WERI-Rb-1 (cell line): ENCODE data around the gene GAB2.
"Not testable (repeated sequence)": the region's sequence is repeated elsewhere in the genome, so short reads cannot be mapped to it uniquely, and the experiment has no call there.

Experiments used
- DNase-seq: peaks from one replicate; pipeline ENCODE4 v3.0.0-alpha.2; 2020
- H3K27ac ChIP-seq: fragments of 250-450 bp; sonication (Bioruptor Pico); 2 replicates; pipeline ENCODE4 v1.5.1; 2020; ENCODE audit warnings: mild to moderate bottlenecking, moderate library complexity
- H3K27me3 ChIP-seq: fragments of 250-450 bp; sonication (Bioruptor Pico); 2 replicates; pipeline ENCODE4 v1.5.1; 2021; ENCODE audit warnings: mild to moderate bottlenecking, low read depth, moderate library complexity; ENCODE audit not compliant: insufficient read depth, severe bottlenecking
- H3K36me3 ChIP-seq: fragments of 250-450 bp; sonication (Bioruptor Pico); 2 replicates; pipeline ENCODE4 v1.5.1; 2020; ENCODE audit warnings: mild to moderate bottlenecking, moderate library complexity
- H3K4me3 ChIP-seq: 2 replicates; pipeline ENCODE4 v1.5.1; 2011; ENCODE audit warnings: low read depth, mild to moderate bottlenecking, control low read depth, low read length
- H3K9me3 ChIP-seq: fragments of 250-450 bp; sonication (Bioruptor Pico); 2 replicates; pipeline ENCODE4 v1.5.1; 2021; ENCODE audit warnings: mild to moderate bottlenecking, moderate library complexity; ENCODE audit not compliant: severe bottlenecking
- TF ChIP-seq, protein P1 (sequence below): IDR thresholded peaks from 2 replicates; pipeline ENCODE4 v1.5.1; 2011; ENCODE audit warnings: low read depth, mild to moderate bottlenecking, control low read depth, inconsistent platforms, low read length

The GAB2 gene

GRCh38 chr11:78417175-78417887 lies at the start of gene GAB2:
Gene GAB2 (minus strand): TSS chr11:78417820. CDS start chr11:78417720, 100 bp downstream.
- peak within 1 kb of the TSS; percentile 74 for H3K4me3 ChIP-seq
- H3K9me3 ChIP-seq, result no peaks in the 10 kb centered on the region
- peak; percentile 25 for DNase-seq
- TF ChIP-seq, protein P1, sequence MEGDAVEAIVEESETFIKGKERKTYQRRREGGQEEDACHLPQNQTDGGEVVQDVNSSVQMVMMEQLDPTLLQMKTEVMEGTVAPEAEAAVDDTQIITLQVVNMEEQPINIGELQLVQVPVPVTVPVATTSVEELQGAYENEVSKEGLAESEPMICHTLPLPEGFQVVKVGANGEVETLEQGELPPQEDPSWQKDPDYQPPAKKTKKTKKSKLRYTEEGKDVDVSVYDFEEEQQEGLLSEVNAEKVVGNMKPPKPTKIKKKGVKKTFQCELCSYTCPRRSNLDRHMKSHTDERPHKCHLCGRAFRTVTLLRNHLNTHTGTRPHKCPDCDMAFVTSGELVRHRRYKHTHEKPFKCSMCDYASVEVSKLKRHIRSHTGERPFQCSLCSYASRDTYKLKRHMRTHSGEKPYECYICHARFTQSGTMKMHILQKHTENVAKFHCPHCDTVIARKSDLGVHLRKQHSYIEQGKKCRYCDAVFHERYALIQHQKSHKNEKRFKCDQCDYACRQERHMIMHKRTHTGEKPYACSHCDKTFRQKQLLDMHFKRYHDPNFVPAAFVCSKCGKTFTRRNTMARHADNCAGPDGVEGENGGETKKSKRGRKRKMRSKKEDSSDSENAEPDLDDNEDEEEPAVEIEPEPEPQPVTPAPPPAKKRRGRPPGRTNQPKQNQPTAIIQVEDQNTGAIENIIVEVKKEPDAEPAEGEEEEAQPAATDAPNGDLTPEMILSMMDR, result no peak
- H3K27me3 ChIP-seq, result no peaks in the 10 kb centered on the region
- H3K36me3 ChIP-seq, result no peaks in the 10 kb centered on the region
- peak within 1 kb of the TSS; percentile 64 for H3K27ac ChIP-seq

DNA sequence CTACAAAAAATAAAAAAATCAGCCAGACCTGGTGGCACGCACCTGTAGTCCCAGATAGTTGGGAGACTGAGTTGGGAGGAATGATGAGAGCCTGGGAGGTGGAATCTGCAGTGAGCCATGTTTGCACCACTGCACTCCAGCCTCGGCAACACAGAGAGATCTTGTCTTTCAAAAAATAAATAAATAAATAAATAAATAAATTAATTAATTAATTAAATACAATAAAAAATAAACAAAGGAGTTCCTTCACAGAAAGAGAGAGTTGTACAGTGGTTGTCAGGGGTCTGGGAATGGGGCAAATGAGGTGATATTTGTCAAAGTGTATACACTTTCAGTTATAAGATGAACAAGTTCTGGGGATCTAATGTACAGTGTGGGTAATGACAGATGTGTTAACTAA lies 49.8 kb upstream of the GAB2 start:
- Histone ChIP-seq H3K4me3 (no peak overlapping the region), H3K27me3 (no peaks in the 10 kb centered on the region), H3K9me3 (no peaks in the 10 kb centered on the region), H3K27ac (no peak overlapping the region), H3K36me3 (peaks cover 6% of the 10 kb centered on the region)
- DNase-seq, result no peak
- TF ChIP-seq, protein P1, result no peak

GRCh38 chr11:78465169-78465942 lies 47.7 kb upstream of the GAB2 start:
- DNase-seq, result no peak
- H3K27ac ChIP-seq, result no peak overlapping the region
- no peaks in the 10 kb centered on the region for H3K9me3 ChIP-seq
- H3K27me3 ChIP-seq, result no peaks in the 10 kb centered on the region
- no peak overlapping the region for H3K4me3 ChIP-seq
- H3K36me3 ChIP-seq, result peaks cover 10% of the 10 kb centered on the region
- TF ChIP-seq, protein P1, result no peak

GRCh38 chr11:78464787-78465168 lies 47.2 kb upstream of the GAB2 start:
- H3K27me3 ChIP-seq, DNase-seq, H3K27ac ChIP-seq, H3K4me3 ChIP-seq, H3K9me3 ChIP-seq: not testable (repeated sequence)
- H3K36me3 ChIP-seq, result peaks cover 15% of the 10 kb centered on the region

- Histone ChIP-seq H3K9me3 (no peaks in the 10 kb centered on the region), H3K27ac (no peak overlapping the region), H3K4me3 (no peak overlapping the region), H3K27me3 (no peaks in the 10 kb centered on the region), H3K36me3 (peaks cover 22% of the 10 kb centered on the region)
- TF ChIP-seq, protein P1, result no peak
- no peak for DNase-seq
Measured at GRCh38 chr11:78460471-78460870, 42.9 kb upstream of the GAB2 start.

DNA sequence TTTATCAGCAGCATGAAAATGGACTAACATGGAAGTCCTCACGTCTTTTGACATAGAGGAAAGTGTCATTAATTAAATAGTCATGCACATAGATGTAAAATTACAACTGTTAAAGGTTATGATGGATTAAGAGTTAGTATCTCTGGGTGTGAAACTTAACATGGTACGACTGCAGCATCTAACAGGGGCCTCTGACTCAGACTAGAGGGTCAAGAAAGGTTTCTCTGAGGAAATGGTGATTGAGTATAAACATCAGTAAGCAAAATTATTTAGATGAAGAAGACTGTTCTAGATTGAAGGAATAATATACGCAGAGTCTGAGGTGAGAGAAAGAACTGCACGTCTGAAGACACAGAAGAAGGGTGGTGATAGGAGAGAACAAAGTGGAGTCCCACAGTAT lies 42.1 kb upstream of the GAB2 start:
- TF ChIP-seq, protein P1, result no peak
- no peak for DNase-seq

More for the DNA sequence above, 42.1 kb upstream of the GAB2 start:
- H3K4me3 ChIP-seq, result no peak overlapping the region
- H3K36me3 ChIP-seq, result peaks cover 22% of the 10 kb centered on the region
- H3K27ac ChIP-seq, result no peak overlapping the region
- no peaks in the 10 kb centered on the region for H3K9me3 ChIP-seq
- H3K27me3 ChIP-seq, result no peaks in the 10 kb centered on the region
